ENCODE data around the gene NECTIN4. TPM values are rescaled to one million over a fixed set of nuclear protein-coding genes. Genes with fewer than 3 reads are reported as not detected.

NECTIN4 gene
- polyA plus RNA-seq, 3 donors = 0.07 TPM; not detected in 1

DNA sequence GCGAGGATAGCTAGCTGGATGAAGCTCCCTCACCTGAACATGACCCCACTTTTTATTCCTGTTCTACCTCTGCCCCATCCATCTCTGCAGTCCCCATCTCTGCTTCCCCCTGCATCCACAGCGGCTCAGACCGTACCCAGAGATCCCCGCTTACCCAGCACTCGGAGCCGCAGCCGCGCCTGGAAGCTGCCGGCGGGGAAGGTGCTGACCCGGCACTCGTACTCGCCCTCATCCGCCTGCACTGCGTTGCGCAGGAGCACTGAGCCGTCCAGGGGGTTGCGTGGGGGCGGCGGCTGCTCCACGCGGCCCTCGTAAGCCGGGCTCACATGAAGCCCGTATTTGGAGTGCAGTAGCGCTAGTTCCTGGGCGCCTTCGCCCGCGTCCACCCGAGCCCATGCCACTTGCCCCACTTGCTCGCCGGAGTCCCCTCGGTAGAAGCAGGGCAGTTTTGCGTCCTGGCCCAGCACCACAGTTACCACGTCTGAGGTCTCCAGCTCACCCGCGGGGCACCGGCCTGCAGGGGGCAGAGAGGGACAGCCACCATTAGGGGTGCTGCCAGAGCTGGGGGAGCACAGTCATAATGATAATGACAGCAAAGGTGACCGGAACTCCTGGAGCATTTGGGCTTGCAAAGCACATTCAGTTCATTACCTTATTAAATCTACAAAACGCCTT, 9.8 kb downstream of the NECTIN4 start:
- Mint-ChIP-seq H3K27ac (peak overlapping the region in 3 of 7 donors; percentile 35 to 68 (median 50)), H3K4me1 (peaks cover 52% of the 10 kb centered on the region), H3K9me3 (no peaks in the 10 kb centered on the region), H3K4me3 (no peak overlapping the region), H3K36me3 (peaks cover 4 to 12% of the 10 kb centered on the region in 2 donors), H3K27me3 (ENCODE audit: low read depth in 3 of 3) (peaks cover 0 to 1% (median 0%) of the 10 kb centered on the region in 3 donors)
- WGBS (ENCODE audit: insufficient coverage) = 79% methylated on average over 38 of the region's 41 CpGs
- no peak for DNase-seq
- Histone ChIP-seq H3K27ac (ENCODE audit: low read depth in 1 of 2, low read length in 2 of 2) (no peak overlapping the region), H3K9ac (ENCODE audit: insufficient read depth, low read length, poor library complexity, severe bottlenecking) (no peak overlapping the region), H3K9me3 (replicated peaks in 1 of 2; ENCODE audit: control insufficient read depth in 1 of 2, insufficient read depth in 1 of 2, low read length in 2 of 2) (no peaks in the 10 kb centered on the region), H3K4me1 (ENCODE audit: control insufficient read depth in 1 of 2, insufficient read depth in 2 of 2, low read length in 2 of 2) (peaks cover 42 to 53% of the 10 kb centered on the region in 2 donors), H4K20me1 (ENCODE audit: insufficient read depth, low read length) (no peaks in the 10 kb centered on the region), H3K36me3 (replicated peaks in 1 of 2; ENCODE audit: control insufficient read depth in 1 of 2, insufficient read depth in 2 of 2, low read length in 2 of 2) (no peaks in the 10 kb centered on the region), H3K79me2 (ENCODE audit: insufficient read depth, low read length) (no peaks in the 10 kb centered on the region), H3K4me2 (replicated peaks; ENCODE audit: extremely low read depth, low read length, poor library complexity, severe bottlenecking) (peak overlapping the region; percentile 4), H3K27me3 (ENCODE audit: control insufficient read depth in 2 of 2, insufficient read depth in 2 of 2, low read length in 2 of 2) (no peaks in the 10 kb centered on the region), H2AFZ (ENCODE audit: insufficient read depth, low read depth, low read length, poor library complexity, severe bottlenecking) (no peak overlapping the region), H3K4me3 (replicated peaks in 1 of 3; ENCODE audit: low read depth in 2 of 3, low read length in 3 of 3) (no peak overlapping the region)
- intact Hi-C loops (cut with micrococcal nuclease) = no loop called here
- TF ChIP-seq CTCF (IDR thresholded peaks at IDR 0.05) = no peak

DNA sequence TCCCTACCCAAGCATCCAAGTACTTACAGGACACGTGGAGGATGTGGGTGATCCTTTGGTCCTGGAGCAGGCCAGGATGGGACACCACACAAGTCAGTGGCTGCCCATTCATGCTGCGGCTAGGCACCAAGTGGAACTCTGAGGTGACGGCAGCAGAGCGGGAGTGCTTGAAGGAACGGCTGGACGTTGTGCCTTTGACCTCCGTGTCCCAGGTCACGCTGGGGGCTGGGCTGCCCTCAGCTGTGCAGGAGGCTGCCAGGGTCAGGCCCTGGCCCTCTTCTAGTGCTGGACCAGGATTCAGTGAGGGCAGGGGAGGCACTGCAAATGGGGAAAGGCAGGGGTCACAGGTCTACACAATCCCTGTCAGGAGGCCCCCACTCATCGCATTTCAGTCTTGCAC, 11.9 kb downstream of the NECTIN4 start:
- Mint-ChIP-seq H3K36me3 (peaks cover 4 to 10% of the 10 kb centered on the region in 2 donors), H3K27ac (peak overlapping the region in 1 of 7 donors; percentile 8), H3K4me3 (no peak overlapping the region), H3K4me1 (peaks cover 36% of the 10 kb centered on the region), H3K27me3 (ENCODE audit: low read depth in 3 of 3) (no peaks in the 10 kb centered on the region), H3K9me3 (no peaks in the 10 kb centered on the region)
- 94% methylated on average over 8 of the region's 9 CpGs for WGBS (ENCODE audit: insufficient coverage)
- Histone ChIP-seq H3K4me1 (ENCODE audit: control insufficient read depth in 1 of 2, insufficient read depth in 2 of 2, low read length in 2 of 2) (peaks cover 21 to 32% of the 10 kb centered on the region in 2 donors), H3K27ac (ENCODE audit: low read depth in 1 of 2, low read length in 2 of 2) (no peak overlapping the region), H3K79me2 (ENCODE audit: insufficient read depth, low read length) (no peaks in the 10 kb centered on the region), H4K20me1 (ENCODE audit: insufficient read depth, low read length) (no peaks in the 10 kb centered on the region), H3K9ac (ENCODE audit: insufficient read depth, low read length, poor library complexity, severe bottlenecking) (no peak overlapping the region), H3K9me3 (replicated peaks in 1 of 2; ENCODE audit: control insufficient read depth in 1 of 2, insufficient read depth in 1 of 2, low read length in 2 of 2) (no peaks in the 10 kb centered on the region), H3K27me3 (ENCODE audit: control insufficient read depth in 2 of 2, insufficient read depth in 2 of 2, low read length in 2 of 2) (no peaks in the 10 kb centered on the region), H3K4me3 (replicated peaks in 1 of 3; ENCODE audit: low read depth in 2 of 3, low read length in 3 of 3) (no peak overlapping the region), H3K36me3 (replicated peaks in 1 of 2; ENCODE audit: control insufficient read depth in 1 of 2, insufficient read depth in 2 of 2, low read length in 2 of 2) (no peaks in the 10 kb centered on the region), H2AFZ (ENCODE audit: insufficient read depth, low read depth, low read length, poor library complexity, severe bottlenecking) (no peak overlapping the region), H3K4me2 (replicated peaks; ENCODE audit: extremely low read depth, low read length, poor library complexity, severe bottlenecking) (no peak overlapping the region)
- no peak for DNase-seq
- intact Hi-C loops (cut with micrococcal nuclease) = no loop called here
- TF ChIP-seq CTCF (IDR thresholded peaks at IDR 0.05) = no peak

All from CD14-positive monocyte (primary cell).